Measurements from ENCODE around the gene PTGDS. TPM values are rescaled to one million over a fixed set of nuclear protein-coding genes. Genes with fewer than 3 reads are reported as not detected.

PTGDS gene
- total RNA-seq: 100 to 1,000 TPM; 475 to 547 TPM
- long read RNA-seq, donor 1, transcript PTGDS-202 (7 exons, 807 nt): major isoform, 71 of 82 reads
- long read RNA-seq, donor 1, partial matches to known transcripts: 2 of 82 reads
- long read RNA-seq, donor 1, other reads (novel, unspliced or antisense): 6 of 82 reads
- long read RNA-seq, donor 2, transcript PTGDS-202 (7 exons, 807 nt): major isoform, 332 of 360 reads
- long read RNA-seq, donor 2, partial matches to known transcripts: 4 of 360 reads
- long read RNA-seq, donor 2, other reads (novel, unspliced or antisense): 23 of 360 reads

GRCh38 chr9:136977223-136977622, at the start of gene PTGDS:
Gene PTGDS, plus strand, starts transcription at chr9:136977504. Its CDS starts 75 bp downstream, at chr9:136977579.
- no peak for DNase-seq (ENCODE audit: low spot score)
- intact Hi-C loops (cut with DNase I): no loop called here

GRCh38 chr9:136928591-136928990, 48.7 kb upstream of the PTGDS start:
- no peak for DNase-seq (ENCODE audit: low spot score)
- intact Hi-C loops (cut with DNase I): no loop called here

GRCh38 chr9:136930014-136930413, 47.3 kb upstream of the PTGDS start:
- DNase-seq (ENCODE audit: low spot score): no peak
- intact Hi-C loops (cut with DNase I): no loop called here

- no peak for DNase-seq (ENCODE audit: low spot score)
- intact Hi-C loops (cut with DNase I): no loop called here
Observed at GRCh38 chr9:136931611-136932130, 45.6 kb upstream of the PTGDS start.

- intact Hi-C loops (cut with DNase I): no loop called here
Observed at GRCh38 chr9:136934277-136934676, 43.0 kb upstream of the PTGDS start.

GRCh38 chr9:136935651-136936050, 41.7 kb upstream of the PTGDS start:
- intact Hi-C loops (cut with DNase I): no loop called here
- no peak for DNase-seq (ENCODE audit: low spot score)

More at GRCh38 chr9:136934277-136934676, 43.0 kb upstream of the PTGDS start:
- DNase-seq (ENCODE audit: low spot score): no peak

- DNase-seq (ENCODE audit: low spot score): no peak
- intact Hi-C loops (cut with DNase I): no loop called here
Observed at GRCh38 chr9:136936645-136937170, 40.6 kb upstream of the PTGDS start.

GRCh38 chr9:136937186-136938001, 39.9 kb upstream of the PTGDS start:
- DNase-seq (ENCODE audit: low spot score): no peak
- intact Hi-C loops (cut with DNase I): no loop called here

GRCh38 chr9:136939431-136939995, 37.8 kb upstream of the PTGDS start:
- intact Hi-C loops (cut with DNase I): no loop called here
- DNase-seq (ENCODE audit: low spot score): no peak

- DNase-seq (ENCODE audit: low spot score): no peak
- intact Hi-C loops (cut with DNase I): loop anchor here in 1 of 2 donors (5.0 kb wide), 3 partner anchors 53 to 148 kb away; partner anchors contain the start of genes AJM1, TMEM141 and TRAF2
Observed at GRCh38 chr9:136939996-136940525, 37.2 kb upstream of the PTGDS start.

- intact Hi-C loops (cut with DNase I): loop anchor here in 1 of 2 donors (5.0 kb wide), 3 partner anchors 53 to 148 kb away; partner anchors contain the start of genes AJM1, TMEM141 and TRAF2
- DNase-seq (ENCODE audit: low spot score): no peak
Observed at GRCh38 chr9:136940526-136941230, 36.6 kb upstream of the PTGDS start.

- DNase-seq (ENCODE audit: low spot score): no peak
- intact Hi-C loops (cut with DNase I): loop anchor here in 1 of 2 donors (5.0 kb wide), 3 partner anchors 54 to 149 kb away; partner anchors contain the start of genes AJM1, TMEM141 and TRAF2
Observed at GRCh38 chr9:136941231-136942111, 35.8 kb upstream of the PTGDS start.

GRCh38 chr9:136942112-136942880, 35.0 kb upstream of the PTGDS start:
- no peak for DNase-seq (ENCODE audit: low spot score)
- intact Hi-C loops (cut with DNase I): loop anchor here in 1 of 2 donors (5.0 kb wide), 3 partner anchors 55 to 150 kb away; partner anchors contain the start of genes AJM1, TMEM141 and TRAF2

GRCh38 chr9:136942881-136943230, 34.4 kb upstream of the PTGDS start:
- no peak for DNase-seq (ENCODE audit: low spot score)
- intact Hi-C loops (cut with DNase I): loop anchor here in 1 of 2 donors (5.0 kb wide), 3 partner anchors 56 to 151 kb away; partner anchors contain the start of genes AJM1, TMEM141 and TRAF2

- intact Hi-C loops (cut with DNase I): loop anchor here in 1 of 2 donors (5.0 kb wide), 3 partner anchors 56 to 151 kb away; partner anchors contain the start of genes AJM1, TMEM141 and TRAF2
- no peak for DNase-seq (ENCODE audit: low spot score)
Observed at GRCh38 chr9:136943291-136944211, 33.8 kb upstream of the PTGDS start.

GRCh38 chr9:136944212-136944518, 33.1 kb upstream of the PTGDS start:
- DNase-seq (ENCODE audit: low spot score): no peak
- intact Hi-C loops (cut with DNase I): loop anchor here in 1 of 2 donors (5.0 kb wide), 3 partner anchors 57 to 152 kb away; partner anchors contain the start of genes AJM1, TMEM141 and TRAF2

Data from posterior vena cava (tissue), 2 donors.